PC-3 (cell line): ENCODE data around the gene SPEN. TPM values are rescaled to one million over a fixed set of nuclear protein-coding genes. Genes with fewer than 3 reads are reported as not detected.

Experiments
- ATAC-seq: fragments of 200-7000 bp; cut with Tn5 transposase; 2 replicates; pipeline ENCODE4 v1.9.1; 2020; ENCODE audit warnings: mild to moderate bottlenecking, moderate library complexity
- BruUV-seq: library from RNA; stranded (reverse); fragments of 400-500 nt; replicated peaks from 2 replicates; lab custom pipeline; 2021; lab: Mats Ljungman, UMichigan
- CTCF ChIA-PET: fragments of 300-600 bp; sonication (Branson Sonifier 250); formaldehyde crosslinking; loops from one replicate; lab custom pipeline; 2022; ENCODE audit warnings: antibody characterized with exemption; lab: Charles Lee
- POLR2A ChIA-PET: fragments of 300-600 bp; sonication (Branson Sonifier 250); formaldehyde crosslinking; loops from one replicate; lab custom pipeline; 2022; ENCODE audit warnings: antibody characterized with exemption; ENCODE audit not compliant: unreplicated experiment; lab: Charles Lee
- DNase-seq: peaks from one replicate; pipeline ENCODE4 v3.0.0-alpha.2; 2015
- H2AFZ ChIP-seq: fragments of 300-600 bp; sonication (generic); 2 replicates; pipeline ENCODE4 v1.6.0; 2016; ENCODE audit warnings: antibody characterized with exemption, low read length
- H3F3A ChIP-seq: fragments of 300-600 bp; sonication (generic); one replicate; pipeline ENCODE4 v1.6.0; 2017; ENCODE audit warnings: antibody characterized with exemption, low read length, control low read depth, mild to moderate bottlenecking; ENCODE audit not compliant: unreplicated experiment
- H3K27ac ChIP-seq: fragments of 300-600 bp; sonication (generic); 2 replicates; pipeline ENCODE4 v1.5.1; 2016; ENCODE audit warnings: mild to moderate bottlenecking, low read length
- H3K27me3 ChIP-seq: fragments of 300-600 bp; sonication (generic); 2 replicates; pipeline ENCODE4 v1.6.1; 2016; ENCODE audit warnings: low read length, mixed read lengths
- H3K36me3 ChIP-seq: fragments of 300-600 bp; sonication (generic); 2 replicates; pipeline ENCODE4 v1.6.1; 2016; ENCODE audit warnings: low read depth, mixed run types, low read length, mixed read lengths
- H3K4me1 ChIP-seq: fragments of 300-600 bp; sonication (generic); 2 replicates; pipeline ENCODE4 v1.5.1; 2016; ENCODE audit warnings: low read length; ENCODE audit not compliant: insufficient read depth
- H3K4me2 ChIP-seq: fragments of 300-600 bp; sonication (generic); 2 replicates; pipeline ENCODE4 v1.6.0; 2016; ENCODE audit warnings: low read length
- H3K4me3 ChIP-seq: fragments of 300-600 bp; sonication (generic); 2 replicates; pipeline ENCODE4 v1.5.1; 2016; ENCODE audit warnings: mild to moderate bottlenecking, low read length, mixed read lengths
- H3K79me2 ChIP-seq: fragments of 300-600 bp; sonication (generic); 2 replicates; pipeline ENCODE4 v1.6.1; 2017; ENCODE audit warnings: low read length, mixed read lengths
- H3K9ac ChIP-seq: fragments of 300-600 bp; sonication (generic); 2 replicates; pipeline ENCODE4 v1.6.0; 2016; ENCODE audit warnings: mild to moderate bottlenecking, low read length
- H3K9me2 ChIP-seq: fragments of 300-600 bp; sonication (generic); replicated peaks from 2 replicates; pipeline ENCODE4 v1.6.1; 2016; ENCODE audit warnings: mixed run types, low read length, mixed read lengths
- H3K9me3 ChIP-seq: fragments of 300-600 bp; sonication (generic); 2 replicates; pipeline ENCODE4 v1.6.1; 2016; ENCODE audit warnings: low read length, mixed read lengths
- H4K20me1 ChIP-seq: fragments of 300-600 bp; sonication (generic); 2 replicates; pipeline ENCODE4 v1.6.1; 2016; ENCODE audit warnings: low read length, mixed read lengths
- CTCF ChIP-seq: fragments of 300-600 bp; sonication (generic); conservative IDR thresholded peaks from 2 replicates; pipeline ENCODE4 v1.5.1; 2017; ENCODE audit warnings: antibody characterized with exemption, low read depth, mild to moderate bottlenecking, low read length
- EZH2 ChIP-seq: fragments of 300-600 bp; sonication (generic); IDR thresholded peaks from one replicate; pipeline ENCODE4 v1.6.1; 2017; ENCODE audit warnings: antibody characterized with exemption, mild to moderate bottlenecking, low read length; ENCODE audit not compliant: unreplicated experiment
- EZH2phosphoT487 ChIP-seq: fragments of 300-600 bp; sonication (generic); IDR thresholded peaks from 2 replicates; pipeline ENCODE4 v1.6.1; 2018; ENCODE audit warnings: mild to moderate bottlenecking, antibody characterized with exemption, low read length, borderline replicate concordance
- intact Hi-C: fragments of 100-400 bp; cut with micrococcal nuclease; formaldehyde crosslinking; loops from 2 replicates; pipeline ENCODE4 v1.9.0; 2023
- total RNA-seq: library from RNA; depleted of rRNA; stranded (reverse); fragments of >200 nt; gene quantifications from 2 replicates; pipeline ENCODE4 v1.2.3, GENCODE V29; 2014

The SPEN gene
- total RNA-seq, 1 experiment from 2014 or later = 26.7 TPM

DNA sequence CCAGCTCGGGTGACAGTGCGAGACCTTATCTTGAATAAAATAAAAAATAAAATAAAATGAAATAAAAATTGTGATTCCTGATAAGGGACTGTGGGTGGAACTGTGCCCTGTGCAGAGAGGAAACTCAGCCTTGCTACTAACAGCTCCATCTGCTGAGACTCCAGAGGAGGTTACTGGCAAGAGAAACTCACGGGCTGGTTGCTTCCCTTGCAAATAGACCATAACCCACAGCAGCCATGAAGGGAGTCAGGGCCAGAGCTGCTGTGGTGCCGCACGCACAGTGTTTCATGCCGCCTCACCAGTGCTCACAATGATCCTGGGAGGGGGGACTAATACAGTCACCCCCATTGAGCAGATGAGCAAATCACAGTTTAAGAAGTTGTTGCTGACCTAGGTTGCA lies 114.7 kb downstream of the SPEN start:
- no peaks in the 10 kb centered on the region for H3F3A ChIP-seq
- H3K36me3 ChIP-seq = peaks cover 7% of the 10 kb centered on the region
- no peaks in the 10 kb centered on the region; the same call in 1 of the 2 replicates for H4K20me1 ChIP-seq
- H2AFZ ChIP-seq = no peak overlapping the region
- H3K4me2 ChIP-seq = no peak overlapping the region
- no peaks in the 10 kb centered on the region for H3K9me2 ChIP-seq
- ChIA-PET POLR2A (no interaction called here), CTCF (interaction anchor here (0.5 kb wide), 1 partner anchor 193 kb away, joined by 4 read pairs; no protein-coding TSS in a partner anchor)
- peaks cover 66% of the 10 kb centered on the region for H3K79me2 ChIP-seq
- no peak overlapping the region for H3K9ac ChIP-seq
- H3K27ac ChIP-seq = no peak overlapping the region
- no peaks in the 10 kb centered on the region for H3K9me3 ChIP-seq
- DNase-seq = no peak
- no TSS peak for BruUV-seq
- no peak overlapping the region for H3K4me3 ChIP-seq
- TF ChIP-seq EZH2 (no peak), CTCF (no peak), EZH2phosphoT487 (no peak)
- no peak for ATAC-seq
- peaks cover 11% of the 10 kb centered on the region for H3K4me1 ChIP-seq
- no peaks in the 10 kb centered on the region for H3K27me3 ChIP-seq
- intact Hi-C loops = no loop called here

GRCh38 chr1:15962671-15963362 lies 115.3 kb downstream of the SPEN start:
- Histone ChIP-seq H4K20me1 (no peaks in the 10 kb centered on the region; the same call in 1 of the 2 replicates), H3K9me3 (no peaks in the 10 kb centered on the region), H3K36me3 (peaks cover 12% of the 10 kb centered on the region), H3K4me1 (peaks cover 11% of the 10 kb centered on the region), H3K9ac (no peak overlapping the region), H3K9me2 (no peaks in the 10 kb centered on the region), H2AFZ (no peak overlapping the region), H3K4me3 (no peak overlapping the region), H3K27ac (no peak overlapping the region), H3K79me2 (peaks cover 66% of the 10 kb centered on the region), H3K27me3 (no peaks in the 10 kb centered on the region), H3K4me2 (no peak overlapping the region), H3F3A (no peaks in the 10 kb centered on the region)
- no peak for DNase-seq
- intact Hi-C loops = no loop called here
- no TSS peak for BruUV-seq
- TF ChIP-seq CTCF = no peak
- no peak for TF ChIP-seq EZH2phosphoT487
- no peak for TF ChIP-seq EZH2
- ChIA-PET CTCF (no interaction called here), POLR2A (no interaction called here)
- no peak for ATAC-seq

DNA sequence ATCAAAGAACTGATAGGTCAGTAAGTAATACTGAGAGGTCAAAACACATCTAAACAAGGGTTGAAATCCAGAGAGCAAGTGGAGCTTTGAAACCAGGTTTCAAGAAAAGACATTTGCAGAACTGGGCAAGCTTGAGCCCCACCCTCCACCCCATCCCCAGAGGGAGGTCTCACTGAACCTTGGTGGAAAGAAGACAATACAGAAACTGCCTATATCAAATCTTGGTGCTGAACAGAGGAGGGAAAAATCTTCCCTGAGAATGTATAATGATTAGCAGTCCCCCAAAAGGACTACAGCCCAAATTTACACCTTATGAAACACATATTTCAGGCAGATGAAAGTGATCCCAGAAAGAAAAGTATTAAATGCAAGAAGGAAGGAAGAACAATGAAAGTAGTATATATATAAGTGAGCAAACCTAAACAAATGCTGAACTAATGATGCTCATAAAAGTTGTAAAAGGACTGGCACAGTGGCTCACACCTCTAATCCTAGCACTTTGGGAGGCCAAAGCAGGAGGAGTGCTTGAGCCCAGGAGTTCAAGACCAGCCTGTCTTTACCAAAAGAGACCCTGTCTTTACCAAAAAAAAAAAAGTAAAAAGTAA lies 116.0 kb downstream of the SPEN start:
- POLR2A ChIA-PET = no interaction called here
- H4K20me1 ChIP-seq = no peaks in the 10 kb centered on the region; the same call in 1 of the 2 replicates
- CTCF ChIA-PET = no interaction called here

More for the DNA sequence above, 116.0 kb downstream of the SPEN start:
- H2AFZ ChIP-seq = no peak overlapping the region
- H3K9me3 ChIP-seq = no peaks in the 10 kb centered on the region
- no peaks in the 10 kb centered on the region for H3K9me2 ChIP-seq
- no peak overlapping the region for H3K9ac ChIP-seq
- TF ChIP-seq EZH2phosphoT487 (no peak), CTCF (no peak), EZH2 (no peak)
- peaks cover 12% of the 10 kb centered on the region for H3K36me3 ChIP-seq
- intact Hi-C loops = no loop called here
- H3K4me3 ChIP-seq = no peak overlapping the region
- ATAC-seq = no peak
- no TSS peak for BruUV-seq
- DNase-seq = no peak
- no peaks in the 10 kb centered on the region for H3F3A ChIP-seq
- H3K4me2 ChIP-seq = no peak overlapping the region
- H3K4me1 ChIP-seq = peaks cover 11% of the 10 kb centered on the region
- H3K79me2 ChIP-seq = peaks cover 66% of the 10 kb centered on the region
- no peak overlapping the region for H3K27ac ChIP-seq
- H3K27me3 ChIP-seq = no peaks in the 10 kb centered on the region
